AG04449 (cell line): ENCODE measurements around the gene TSPAN5.

Experiments used
- CTCF ChIA-PET: fragments of 350-600 bp; formaldehyde crosslinking; extraction: SDS; loops from one replicate; lab custom pipeline; 2021; ENCODE audit warnings: antibody characterized with exemption; lab: Yijun Ruan, JAX
- POLR2A ChIA-PET: fragments of 400-600, 350-600 bp; formaldehyde crosslinking; extraction: SDS; loops from one replicate; lab custom pipeline; 2020; ENCODE audit warnings: antibody characterized with exemption, inconsistent platforms; lab: Yijun Ruan, JAX
- DNase-seq: peaks from one replicate; pipeline ENCODE4 v3.0.0-alpha.2; 2010; ENCODE audit warnings: low read depth, low spot score
- H3K4me3 ChIP-seq: 2 replicates; pipeline ENCODE4 v1.5.1; 2011; ENCODE audit warnings: low read depth, mild to moderate bottlenecking, control low read depth, low read length
- TF ChIP-seq, protein P1 (sequence below): IDR thresholded peaks from one replicate; pipeline ENCODE4 v1.5.1; 2011; ENCODE audit warnings: mild to moderate bottlenecking, moderate library complexity, low read length, control low read depth, inconsistent platforms; ENCODE audit not compliant: insufficient read depth; ENCODE audit errors: missing control alignments

Gene TSPAN5

DNA sequence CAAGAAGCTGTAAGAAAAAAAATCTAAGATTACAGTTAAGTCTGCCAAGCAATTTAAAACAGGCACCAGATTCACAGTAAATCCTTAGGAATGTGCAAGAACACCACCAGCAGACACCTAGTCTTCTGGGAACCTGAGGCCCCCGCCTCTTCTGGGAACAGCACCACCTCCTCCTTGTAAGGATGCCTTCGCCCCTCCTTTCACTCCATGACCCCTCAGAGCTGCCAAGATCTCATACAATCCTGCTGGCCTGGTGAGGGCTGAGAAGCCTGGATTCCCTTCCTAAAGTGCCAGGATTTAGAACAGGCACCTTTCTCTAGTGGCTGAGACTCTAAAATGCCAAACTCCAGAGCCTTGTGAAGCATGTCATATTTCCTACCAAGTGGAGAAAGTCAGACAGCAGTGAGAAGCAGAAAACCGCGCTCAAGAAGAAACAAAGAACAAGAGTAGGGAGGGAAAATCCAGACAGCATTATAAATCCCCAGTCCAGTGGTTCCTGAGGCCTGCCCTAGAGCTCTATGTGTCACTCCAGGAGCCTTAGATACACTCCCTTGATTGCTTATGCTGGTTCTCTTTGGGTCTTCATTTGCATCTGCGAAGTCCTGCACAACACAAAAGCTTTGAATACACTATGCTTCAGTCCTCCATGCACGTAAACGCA is 166.4 kb downstream of the TSPAN5 start:
- POLR2A ChIA-PET: interaction anchor here (0.7 kb wide), 1 partner anchor 333 kb away, joined by 3 read pairs; no protein-coding TSS in a partner anchor
- CTCF ChIA-PET: interaction anchor here (0.7 to 1.5 kb wide), 2 partner anchors 25 to 564 kb away, joined by 3 to 4 read pairs; no protein-coding TSS in a partner anchor
- TF ChIP-seq, protein P1, sequence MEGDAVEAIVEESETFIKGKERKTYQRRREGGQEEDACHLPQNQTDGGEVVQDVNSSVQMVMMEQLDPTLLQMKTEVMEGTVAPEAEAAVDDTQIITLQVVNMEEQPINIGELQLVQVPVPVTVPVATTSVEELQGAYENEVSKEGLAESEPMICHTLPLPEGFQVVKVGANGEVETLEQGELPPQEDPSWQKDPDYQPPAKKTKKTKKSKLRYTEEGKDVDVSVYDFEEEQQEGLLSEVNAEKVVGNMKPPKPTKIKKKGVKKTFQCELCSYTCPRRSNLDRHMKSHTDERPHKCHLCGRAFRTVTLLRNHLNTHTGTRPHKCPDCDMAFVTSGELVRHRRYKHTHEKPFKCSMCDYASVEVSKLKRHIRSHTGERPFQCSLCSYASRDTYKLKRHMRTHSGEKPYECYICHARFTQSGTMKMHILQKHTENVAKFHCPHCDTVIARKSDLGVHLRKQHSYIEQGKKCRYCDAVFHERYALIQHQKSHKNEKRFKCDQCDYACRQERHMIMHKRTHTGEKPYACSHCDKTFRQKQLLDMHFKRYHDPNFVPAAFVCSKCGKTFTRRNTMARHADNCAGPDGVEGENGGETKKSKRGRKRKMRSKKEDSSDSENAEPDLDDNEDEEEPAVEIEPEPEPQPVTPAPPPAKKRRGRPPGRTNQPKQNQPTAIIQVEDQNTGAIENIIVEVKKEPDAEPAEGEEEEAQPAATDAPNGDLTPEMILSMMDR: no peak
- H3K4me3 ChIP-seq: no peak overlapping the region
- peak; percentile 51 for DNase-seq

- no peak overlapping the region for H3K4me3 ChIP-seq
- ChIA-PET CTCF (interaction anchor here (1.4 kb wide), 1 partner anchor 23 kb away, joined by 4 read pairs; no protein-coding TSS in a partner anchor), POLR2A (no interaction called here)
- TF ChIP-seq, protein P1: no peak
- no peak for DNase-seq
These were observed 168.2 kb downstream of the TSPAN5 start for GRCh38 chr4:98490251-98490650.

DNA sequence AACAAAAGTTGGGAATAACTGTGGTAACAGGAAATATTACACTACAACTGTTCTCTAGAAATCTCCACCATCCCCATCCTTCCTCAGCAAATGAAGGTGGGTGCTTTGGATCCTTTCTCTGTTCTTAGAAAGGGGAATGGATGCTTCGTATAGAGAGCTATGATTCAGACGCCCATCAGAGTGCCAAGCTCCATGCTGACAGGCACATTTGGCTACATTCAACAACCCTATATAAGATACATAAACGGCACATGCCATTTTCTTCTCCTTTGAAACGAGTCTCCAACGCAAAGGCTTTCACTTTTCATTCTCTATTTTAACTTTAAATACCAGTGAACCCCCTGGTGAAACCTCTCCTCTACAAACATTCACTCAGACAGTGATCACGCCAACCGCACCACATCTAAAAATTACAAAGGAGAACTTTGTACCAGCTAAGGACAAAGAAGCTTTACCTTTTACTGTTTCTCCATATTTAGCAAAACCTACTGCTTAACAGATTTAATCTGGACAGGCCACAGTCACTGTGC is 172.5 kb downstream of the TSPAN5 start:
- DNase-seq: no peak
- H3K4me3 ChIP-seq: no peak overlapping the region
- ChIA-PET CTCF (interaction anchor here (5.5 kb wide), 1 partner anchor 18 kb away, joined by 33 read pairs; no protein-coding TSS in a partner anchor), POLR2A (no interaction called here)
- TF ChIP-seq, protein P1: no peak

DNA sequence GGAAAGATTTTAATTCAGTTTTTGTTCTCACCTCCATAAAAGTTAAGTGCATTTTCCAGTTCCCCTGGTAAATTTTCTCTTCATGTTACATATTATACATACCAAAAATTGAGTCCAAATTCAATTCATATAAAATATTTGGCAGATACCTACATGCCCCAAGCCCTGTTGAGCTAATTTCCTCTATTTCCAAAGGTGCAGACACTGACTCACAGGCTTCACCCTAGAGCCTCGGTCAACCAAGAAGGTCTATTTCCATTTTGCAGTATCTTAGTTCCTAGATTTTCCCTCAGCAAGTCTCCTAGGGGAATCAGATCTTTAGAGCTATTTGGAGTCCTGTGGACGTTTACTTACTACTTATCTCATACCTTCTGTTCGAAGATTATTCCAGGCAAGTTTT is 174.4 kb downstream of the TSPAN5 start:
- TF ChIP-seq, protein P1: no peak
- CTCF ChIA-PET: interaction anchor here (5.5 kb wide), 1 partner anchor 16 kb away, joined by 33 read pairs; no protein-coding TSS in a partner anchor
- POLR2A ChIA-PET: no interaction called here
- no peak overlapping the region for H3K4me3 ChIP-seq
- DNase-seq: no peak

DNA sequence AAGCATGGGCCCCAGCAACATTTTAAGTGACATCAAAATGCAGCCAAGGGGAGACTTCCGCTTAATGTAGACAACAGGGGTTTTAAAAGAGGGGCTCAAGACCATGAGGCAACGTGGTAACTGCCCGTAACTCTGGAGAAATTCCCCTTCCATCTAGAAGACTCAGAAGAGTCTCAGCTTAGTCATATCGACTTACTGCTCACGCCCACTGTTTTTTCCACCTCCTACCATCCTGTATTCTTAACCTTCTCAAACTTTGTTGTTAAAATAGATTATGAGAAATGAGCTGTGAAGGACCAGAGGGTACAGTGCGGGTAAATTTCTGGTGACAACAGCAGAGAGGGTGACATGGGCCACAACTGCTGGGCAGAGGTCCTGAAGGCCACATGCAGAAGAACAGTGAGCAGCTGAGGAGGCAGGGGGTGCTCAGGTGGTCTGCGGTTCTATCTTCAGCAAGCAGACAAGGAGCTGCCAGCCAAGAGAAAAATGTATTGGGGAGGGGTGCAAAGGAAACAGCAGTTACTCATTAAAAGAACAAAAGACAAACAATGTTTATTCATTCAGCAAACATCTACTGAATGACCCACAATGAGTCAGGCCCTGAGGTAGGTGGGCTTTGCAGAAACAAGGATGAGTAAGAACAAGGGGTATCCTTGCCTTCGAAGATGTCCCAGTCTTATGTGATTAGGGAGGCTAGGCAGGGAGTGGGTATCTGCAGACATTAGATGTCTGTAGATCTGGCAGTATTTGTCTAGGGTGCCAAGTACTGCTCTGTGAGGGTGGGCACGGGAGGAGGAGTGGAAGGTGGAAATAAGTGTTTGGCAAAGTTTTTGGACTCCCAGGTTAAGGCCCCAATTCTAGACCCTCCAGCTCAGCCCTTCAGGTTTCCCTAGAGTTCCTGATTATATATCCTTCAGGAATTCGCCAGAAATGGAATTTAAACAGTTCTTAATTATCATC is 175.3 kb downstream of the TSPAN5 start:
- no peak for DNase-seq
- ChIA-PET CTCF (interaction anchor here (2.0 to 5.5 kb wide), 2 partner anchors 12 to 15 kb away, joined by 8 to 33 read pairs; no protein-coding TSS in a partner anchor), POLR2A (interaction anchor here (1.5 kb wide), 1 partner anchor 9 kb away, joined by 3 read pairs; no protein-coding TSS in a partner anchor)
- TF ChIP-seq, protein P1: no peak
- no peak overlapping the region for H3K4me3 ChIP-seq

- ChIA-PET CTCF (interaction anchor here (2.0 to 5.5 kb wide), 2 partner anchors 11 to 14 kb away, joined by 8 to 33 read pairs; no protein-coding TSS in a partner anchor), POLR2A (interaction anchor here (1.5 kb wide), 1 partner anchor 8 kb away, joined by 3 read pairs; no protein-coding TSS in a partner anchor)
- H3K4me3 ChIP-seq: no peak overlapping the region
- no peak for DNase-seq
- TF ChIP-seq, protein P1: no peak
These were observed 175.9 kb downstream of the TSPAN5 start for GRCh38 chr4:98482503-98482846.
